H1 (cell line): Measurements from ENCODE around the gene NMT1. TPM values are rescaled to one million over a fixed set of nuclear protein-coding genes. Genes with fewer than 3 reads are reported as not detected.

ENCODE experiments used
- CHD7 ChIP-seq: fragments of 300-600 bp; sonication (generic); IDR thresholded peaks from 2 replicates; pipeline ENCODE4 v1.7.1; 2012; ENCODE audit warnings: low read length, moderate library complexity, mild to moderate bottlenecking, inconsistent platforms; ENCODE audit not compliant: insufficient replicate concordance
- JUN ChIP-seq: IDR thresholded peaks from 2 replicates; pipeline ENCODE4 v1.6.1; 2011; ENCODE audit warnings: low read depth, mild to moderate bottlenecking, improper control_type of control experiment, low read length
- POU5F1 ChIP-seq: IDR thresholded peaks from 2 replicates; pipeline ENCODE4 v1.6.1; 2011; ENCODE audit warnings: low read depth, mild to moderate bottlenecking, low read length, moderate library complexity
- RAD21 ChIP-seq, 2 experiments: IDR thresholded peaks in 1 of 2; conservative IDR thresholded peaks in 1 of 2; 2 replicates each; pipeline ENCODE4 v1.6.1; 2011; ENCODE audit warnings: low read depth in 2 of 2, low read length in 2 of 2, improper control_type of control experiment in 1 of 2, inconsistent platforms in 1 of 2, mild to moderate bottlenecking in 1 of 2, moderate library complexity in 1 of 2
- SIX5 ChIP-seq: IDR thresholded peaks from 2 replicates; pipeline ENCODE4 v1.6.1; 2011; ENCODE audit warnings: mild to moderate bottlenecking, low read depth, low read length
- polyA plus RNA-seq, 7 experiments: library from polyadenylated mRNA; depleted of rRNA in 3 of 7; stranded (reverse) in 5 of 7; unstranded in 2 of 7; fragments of >200 nt in 5 of 7; fragments of 200-250 nt in 2 of 7; gene quantifications; 1 replicate in 5 of 7; 2 replicates in 1 of 7; 4 replicates in 1 of 7; pipeline versions ENCODE4 v1.2.1 to v1.2.3, GENCODE V29; 2011 to 2013; ENCODE audit warnings: missing spikeins in 2 of 7, mixed read lengths in 2 of 7
- total RNA-seq: library from RNA; stranded (reverse); fragmentation: NEBNext Ultra II Directional; extraction: Animal tissue kit (Norgen Biotek cat#: 25700); gene quantifications from 2 replicates; pipeline ENCODE4 v1.2.1, GENCODE V29; 2021
- TF ChIP-seq, protein P1 (sequence below): IDR thresholded peaks from 2 replicates; pipeline ENCODE4 v1.6.1; 2011; ENCODE audit warnings: low read depth, mild to moderate bottlenecking, low read length; ENCODE audit not compliant: insufficient read depth

The NMT1 gene
- total and polyA plus RNA-seq, 2 of the 8 experiments (the other 6 are each of a cell fraction or from before 2014, with no cell fraction given): 42.9 to 149 TPM

DNA sequence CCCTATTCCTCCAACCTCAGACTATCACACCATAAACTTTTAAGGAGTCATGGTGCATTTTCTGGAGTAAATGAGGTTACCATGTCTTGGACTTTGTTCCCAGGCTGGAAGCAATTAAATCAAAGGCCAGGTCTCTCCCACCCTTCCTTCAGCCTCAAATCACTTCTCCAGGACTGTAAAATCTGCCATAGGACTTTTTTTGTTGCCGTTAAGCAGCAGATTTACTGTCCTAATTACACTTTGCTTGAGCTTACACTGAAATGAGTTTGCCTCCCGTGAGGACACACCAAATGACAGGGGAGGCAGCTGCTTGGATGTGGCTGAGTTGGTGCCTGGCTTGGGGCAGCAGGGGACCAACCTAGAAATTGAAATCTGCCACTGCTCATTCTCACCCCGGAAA is 24.4 kb upstream of the NMT1 start (continued):
- TF ChIP-seq CHD7: no peak
- no peak for TF ChIP-seq RAD21 (IDR thresholded peaks at IDR 0.05 in 1 of 2, conservative IDR thresholded peaks at IDR 0.05 in 1 of 2; ENCODE audit: low read depth in 2 of 2, low read length in 2 of 2)
- no peak for TF ChIP-seq POU5F1
- TF ChIP-seq, protein P1, sequence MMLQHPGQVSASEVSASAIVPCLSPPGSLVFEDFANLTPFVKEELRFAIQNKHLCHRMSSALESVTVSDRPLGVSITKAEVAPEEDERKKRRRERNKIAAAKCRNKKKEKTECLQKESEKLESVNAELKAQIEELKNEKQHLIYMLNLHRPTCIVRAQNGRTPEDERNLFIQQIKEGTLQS: no peak
- TF ChIP-seq JUN: no peak
- no peak for TF ChIP-seq SIX5
- TF ChIP-seq, all 59 proteins: peak for 0
